ENCODE data around the gene WWC2. TPM values are rescaled to one million over a fixed set of nuclear protein-coding genes. Genes with fewer than 3 reads are reported as not detected.

Gene WWC2
- total RNA-seq, 1 donor from 2014 or later, result 109 TPM

DNA sequence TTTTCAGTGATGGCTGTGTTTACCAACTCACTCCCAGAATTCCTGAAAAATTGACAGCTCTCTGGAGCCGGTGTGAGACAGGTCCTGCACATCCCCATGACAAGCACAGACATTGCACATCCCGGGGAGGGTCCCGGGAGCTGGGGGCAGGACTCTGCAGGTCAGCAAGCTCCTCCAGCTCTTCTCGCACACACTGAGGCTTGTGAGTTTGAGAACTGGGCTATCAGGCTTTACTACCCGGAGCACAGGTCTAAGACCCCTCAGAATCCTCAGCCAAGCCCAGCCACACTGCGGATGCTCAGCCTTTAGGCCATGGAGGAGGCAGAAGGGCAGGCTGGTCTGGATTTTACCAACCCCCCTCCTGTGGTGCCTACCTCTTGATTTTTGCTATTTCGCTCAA, 228.8 kb downstream of the WWC2 start:
- H3K4me1 ChIP-seq, result no peaks in the 10 kb centered on the region
- no peaks in the 10 kb centered on the region for H3K27me3 ChIP-seq (ENCODE audit: low read depth)
- DNase-seq (no peak), ATAC-seq (no peak)
- no peaks in the 10 kb centered on the region for H3K36me3 ChIP-seq
- H3K27ac ChIP-seq, result no peak overlapping the region
- intact Hi-C loops (cut with DNase I), result no loop called here
- no peaks in the 10 kb centered on the region for H3K9me3 ChIP-seq
- no peak overlapping the region for H3K4me3 ChIP-seq
- TF ChIP-seq, protein P1, sequence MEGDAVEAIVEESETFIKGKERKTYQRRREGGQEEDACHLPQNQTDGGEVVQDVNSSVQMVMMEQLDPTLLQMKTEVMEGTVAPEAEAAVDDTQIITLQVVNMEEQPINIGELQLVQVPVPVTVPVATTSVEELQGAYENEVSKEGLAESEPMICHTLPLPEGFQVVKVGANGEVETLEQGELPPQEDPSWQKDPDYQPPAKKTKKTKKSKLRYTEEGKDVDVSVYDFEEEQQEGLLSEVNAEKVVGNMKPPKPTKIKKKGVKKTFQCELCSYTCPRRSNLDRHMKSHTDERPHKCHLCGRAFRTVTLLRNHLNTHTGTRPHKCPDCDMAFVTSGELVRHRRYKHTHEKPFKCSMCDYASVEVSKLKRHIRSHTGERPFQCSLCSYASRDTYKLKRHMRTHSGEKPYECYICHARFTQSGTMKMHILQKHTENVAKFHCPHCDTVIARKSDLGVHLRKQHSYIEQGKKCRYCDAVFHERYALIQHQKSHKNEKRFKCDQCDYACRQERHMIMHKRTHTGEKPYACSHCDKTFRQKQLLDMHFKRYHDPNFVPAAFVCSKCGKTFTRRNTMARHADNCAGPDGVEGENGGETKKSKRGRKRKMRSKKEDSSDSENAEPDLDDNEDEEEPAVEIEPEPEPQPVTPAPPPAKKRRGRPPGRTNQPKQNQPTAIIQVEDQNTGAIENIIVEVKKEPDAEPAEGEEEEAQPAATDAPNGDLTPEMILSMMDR (IDR thresholded peaks at IDR 0.05), result no peak

DNA sequence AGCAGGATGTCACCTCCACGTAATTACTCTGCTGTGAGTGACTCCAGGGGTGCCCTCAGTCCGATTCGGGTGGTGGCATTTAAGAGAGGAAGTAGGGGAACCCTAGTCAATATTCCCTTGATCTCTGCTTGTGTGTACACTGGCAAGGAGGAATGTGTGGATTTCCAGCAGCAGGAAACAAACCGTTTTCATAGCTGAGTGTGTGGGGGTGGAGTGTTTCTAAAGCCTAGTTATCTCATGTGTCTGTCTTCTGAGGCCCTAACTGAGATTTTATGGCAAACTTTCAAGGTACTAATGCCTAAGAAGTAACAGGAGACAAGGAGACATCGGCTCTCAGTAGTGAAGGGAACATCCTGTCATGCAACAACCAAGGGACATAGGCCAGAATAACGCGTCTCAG, 229.8 kb downstream of the WWC2 start:
- TF ChIP-seq, protein P1 (IDR thresholded peaks at IDR 0.05), result no peak
- ATAC-seq (no peak), DNase-seq (no peak)
- intact Hi-C loops (cut with DNase I), result no loop called here
- Histone ChIP-seq H3K4me1 (no peaks in the 10 kb centered on the region), H3K4me3 (no peak overlapping the region), H3K27me3 (ENCODE audit: low read depth) (no peaks in the 10 kb centered on the region), H3K36me3 (no peaks in the 10 kb centered on the region), H3K27ac (no peak overlapping the region), H3K9me3 (no peaks in the 10 kb centered on the region)

DNA sequence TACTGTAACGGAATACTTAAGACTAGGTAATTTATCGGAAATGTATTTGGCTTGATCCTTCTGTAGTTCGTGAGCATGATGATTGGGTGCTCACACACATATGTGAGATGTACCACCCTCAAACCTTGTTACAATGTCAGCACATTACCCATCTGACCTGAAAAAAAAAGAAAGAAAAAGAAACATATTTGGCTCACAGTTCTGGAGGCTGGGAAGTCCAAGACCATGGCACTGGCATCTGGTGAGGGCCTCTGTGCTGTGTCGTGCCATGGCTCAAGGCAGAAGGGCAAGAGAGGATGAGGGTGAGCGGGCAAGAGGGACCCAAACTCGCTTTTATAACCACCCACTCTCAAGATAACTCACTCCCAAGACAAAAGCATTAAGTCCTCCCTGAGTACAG, 230.2 kb downstream of the WWC2 start:
- Histone ChIP-seq H3K4me3 (no peak overlapping the region), H3K9me3 (no peaks in the 10 kb centered on the region), H3K27ac (no peak overlapping the region), H3K36me3 (no peaks in the 10 kb centered on the region), H3K27me3 (ENCODE audit: low read depth) (no peaks in the 10 kb centered on the region), H3K4me1 (no peaks in the 10 kb centered on the region)
- intact Hi-C loops (cut with DNase I), result no loop called here
- DNase-seq (no peak), ATAC-seq (no peak)
- TF ChIP-seq, protein P1 (IDR thresholded peaks at IDR 0.05), result no peak

DNA sequence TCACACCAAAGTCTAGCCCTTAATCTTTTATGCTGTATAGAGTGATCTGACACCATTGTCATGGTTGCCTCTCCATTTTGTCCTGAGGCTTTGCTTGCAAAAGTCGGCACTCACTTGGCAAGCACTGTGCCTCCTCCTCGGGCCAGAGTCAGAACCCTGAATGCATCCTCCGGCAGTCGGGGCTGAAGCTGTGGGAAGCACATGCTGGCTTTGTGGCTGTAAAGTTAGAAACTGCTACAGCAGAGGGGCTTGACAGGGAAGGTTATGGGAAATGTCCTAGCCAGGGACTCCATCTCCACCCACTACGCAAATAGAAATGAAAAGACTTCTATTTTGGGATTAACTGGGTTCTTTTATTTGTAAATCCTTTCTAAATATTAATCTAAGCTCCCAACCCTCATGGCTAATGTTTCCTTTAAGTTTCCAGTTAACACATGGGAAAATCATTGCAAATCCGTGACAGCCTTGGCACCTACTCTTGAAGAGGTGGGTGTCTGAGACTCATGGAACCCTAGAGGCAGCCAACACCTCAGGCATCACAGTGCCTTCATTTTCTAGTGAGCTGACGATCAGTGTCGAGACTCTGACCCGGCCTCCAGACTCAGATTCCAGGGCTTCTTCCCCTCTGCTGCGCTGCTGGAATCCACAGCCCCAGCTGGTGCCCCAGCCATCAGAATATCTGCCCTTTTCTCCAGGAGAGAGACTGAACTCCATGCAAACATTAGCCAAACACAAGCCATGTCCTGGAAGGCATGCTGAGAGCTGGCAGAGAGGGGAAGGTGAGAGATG, 231.1 kb downstream of the WWC2 start:
- DNase-seq (no peak), ATAC-seq (no peak)
- Histone ChIP-seq H3K27me3 (ENCODE audit: low read depth) (no peaks in the 10 kb centered on the region), H3K4me3 (no peak overlapping the region), H3K9me3 (no peaks in the 10 kb centered on the region), H3K27ac (no peak overlapping the region), H3K4me1 (no peaks in the 10 kb centered on the region), H3K36me3 (no peaks in the 10 kb centered on the region)
- TF ChIP-seq, protein P1 (IDR thresholded peaks at IDR 0.05), result no peak
- intact Hi-C loops (cut with DNase I), result no loop called here

DNA sequence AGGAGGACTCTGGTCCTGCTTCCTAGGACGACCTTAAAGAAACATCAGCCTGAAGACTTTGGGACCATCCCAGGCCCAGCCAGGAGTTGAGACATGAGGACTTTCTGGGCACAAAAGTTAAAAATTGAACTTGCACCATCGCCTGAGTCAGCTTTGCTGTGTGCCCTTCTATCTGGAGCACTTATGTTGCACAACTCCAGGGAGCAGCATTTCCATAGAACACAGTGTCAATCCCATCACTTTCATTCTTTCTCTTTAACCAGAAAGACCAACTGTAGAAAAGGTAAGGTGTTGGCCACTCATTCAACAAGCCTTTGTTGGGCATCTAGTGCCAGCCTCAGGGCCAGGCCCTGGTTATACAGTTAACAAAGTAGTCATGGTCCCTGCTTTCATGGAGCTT, 231.8 kb downstream of the WWC2 start:
- Histone ChIP-seq H3K36me3 (no peaks in the 10 kb centered on the region), H3K9me3 (no peaks in the 10 kb centered on the region), H3K4me1 (no peaks in the 10 kb centered on the region), H3K27me3 (ENCODE audit: low read depth) (no peaks in the 10 kb centered on the region), H3K4me3 (no peak overlapping the region), H3K27ac (no peak overlapping the region)
- intact Hi-C loops (cut with DNase I), result no loop called here
- ATAC-seq, result no peak
- DNase-seq, result no peak
- TF ChIP-seq, protein P1 (IDR thresholded peaks at IDR 0.05), result no peak

Data from lower lobe of right lung (tissue), 2 donors.